Prostate gland (tissue), 2 donors: Measurements from ENCODE around the gene DOCK4. TPM values are rescaled to one million over a fixed set of nuclear protein-coding genes. Genes with fewer than 3 reads are reported as not detected.

Experiments used
- DNase-seq: peaks from one replicate; pipeline ENCODE4 v3.0.0-alpha.2; 2019; ENCODE audit warnings: low spot score
- H3K27ac ChIP-seq, 2 donors: fragments of 200-600 bp; sonication (generic); 2 replicates each; pipeline ENCODE4 v1.5.1; 2017 to 2019
- H3K27me3 ChIP-seq: fragments of 200-600 bp; sonication (generic); replicated peaks from 2 replicates; pipeline ENCODE4 v1.5.1; 2019; ENCODE audit not compliant: insufficient read depth
- H3K36me3 ChIP-seq, 2 donors: fragments of 200-600 bp; sonication (generic); 1 replicate in 1 of 2; 2 replicates in 1 of 2; pipeline versions ENCODE4 v1.5.1 to v1.8.1; 2017 to 2019
- H3K4me1 ChIP-seq: fragments of 200-600 bp; sonication (generic); replicated peaks from 2 replicates; pipeline ENCODE4 v1.5.1; 2019
- H3K4me3 ChIP-seq, 2 donors: fragments of 200-600 bp; sonication (generic); 2 replicates each; pipeline ENCODE4 v1.5.1; 2017 to 2019
- H3K9me3 ChIP-seq: fragments of 200-600 bp; sonication (generic); 2 replicates; pipeline ENCODE4 v1.5.1; 2017
- POLR2A ChIP-seq: fragments of 450-650 bp; IDR thresholded peaks from one replicate; pipeline ENCODE4 v1.6.1; 2016; ENCODE audit warnings: antibody characterized with exemption, mild to moderate bottlenecking
- POLR2AphosphoS5 ChIP-seq: sonication (generic); formaldehyde crosslinking; IDR thresholded peaks from one replicate; pipeline ENCODE4 v1.6.1; 2017; ENCODE audit warnings: antibody characterized with exemption
- WGBS: methylation state at CpG from one replicate; pipeline ENCODE4 v1.1.5; 2018; 5-methylcytosine and 5-hydroxymethylcytosine counted together
- intact Hi-C: fragments of 100-400 bp; cut with DNase I; formaldehyde crosslinking; loops from one replicate; pipeline ENCODE4 v1.14.2; 2022
- total RNA-seq, 2 donors: library from RNA; depleted of rRNA; stranded (reverse); fragments of >200 nt; gene quantifications; one replicate each; pipeline ENCODE4 v1.1.0, GENCODE V29; 2016
- TF ChIP-seq, protein P1 (sequence below), 4 experiments: fragments of 200-600 bp in 2 of 4; fragments of 450-650 bp in 2 of 4; sonication (generic) in 2 of 4; IDR thresholded peaks; 1 replicate in 3 of 4; 2 replicates in 1 of 4; pipeline ENCODE4 v1.5.1; 2016 to 2019; ENCODE audit warnings: antibody characterized with exemption in 4 of 4, mild to moderate bottlenecking in 2 of 4, moderate library complexity in 2 of 4

Gene DOCK4
- 10 to 100 TPM; 21.8 to 37.4 TPM for total RNA-seq

GRCh38 chr7:112206238-112206990 is at the start of gene DOCK4, which contains the start of gene ZNF277:
DOCK4 (minus strand) TSS chr7:112206399; CDS start chr7:112206138, 261 bp downstream.
ZNF277 (plus strand) TSS chr7:112206695; CDS start chr7:112206717, 22 bp downstream.
- intact Hi-C loops = loop anchor here (5.0 to 10.0 kb wide), 6 partner anchors 58 to 452 kb away; partner anchors contain the start of gene IFRD1
- H3K9me3 ChIP-seq = no peaks in the 10 kb centered on the region
- H3K27me3 ChIP-seq = no peaks in the 10 kb centered on the region
- WGBS = 0% methylated on average over 27 of the region's 67 CpGs
- TF ChIP-seq POLR2A (peak; percentile 94), POLR2AphosphoS5 (peak; percentile 96)
- TF ChIP-seq, protein P1, sequence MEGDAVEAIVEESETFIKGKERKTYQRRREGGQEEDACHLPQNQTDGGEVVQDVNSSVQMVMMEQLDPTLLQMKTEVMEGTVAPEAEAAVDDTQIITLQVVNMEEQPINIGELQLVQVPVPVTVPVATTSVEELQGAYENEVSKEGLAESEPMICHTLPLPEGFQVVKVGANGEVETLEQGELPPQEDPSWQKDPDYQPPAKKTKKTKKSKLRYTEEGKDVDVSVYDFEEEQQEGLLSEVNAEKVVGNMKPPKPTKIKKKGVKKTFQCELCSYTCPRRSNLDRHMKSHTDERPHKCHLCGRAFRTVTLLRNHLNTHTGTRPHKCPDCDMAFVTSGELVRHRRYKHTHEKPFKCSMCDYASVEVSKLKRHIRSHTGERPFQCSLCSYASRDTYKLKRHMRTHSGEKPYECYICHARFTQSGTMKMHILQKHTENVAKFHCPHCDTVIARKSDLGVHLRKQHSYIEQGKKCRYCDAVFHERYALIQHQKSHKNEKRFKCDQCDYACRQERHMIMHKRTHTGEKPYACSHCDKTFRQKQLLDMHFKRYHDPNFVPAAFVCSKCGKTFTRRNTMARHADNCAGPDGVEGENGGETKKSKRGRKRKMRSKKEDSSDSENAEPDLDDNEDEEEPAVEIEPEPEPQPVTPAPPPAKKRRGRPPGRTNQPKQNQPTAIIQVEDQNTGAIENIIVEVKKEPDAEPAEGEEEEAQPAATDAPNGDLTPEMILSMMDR (IDR thresholded peaks at IDR 0.05) = peak in 1 of 4 experiments; percentile 10
- no peaks in the 10 kb centered on the region for H3K36me3 ChIP-seq
- H3K4me1 ChIP-seq = no peaks in the 10 kb centered on the region
- peak within 1 kb of the TSS; percentile 82 to 83 for H3K27ac ChIP-seq
- DNase-seq = peak; percentile 99
- peak within 1 kb of the TSS; percentile 81 to 90 for H3K4me3 ChIP-seq

DNA sequence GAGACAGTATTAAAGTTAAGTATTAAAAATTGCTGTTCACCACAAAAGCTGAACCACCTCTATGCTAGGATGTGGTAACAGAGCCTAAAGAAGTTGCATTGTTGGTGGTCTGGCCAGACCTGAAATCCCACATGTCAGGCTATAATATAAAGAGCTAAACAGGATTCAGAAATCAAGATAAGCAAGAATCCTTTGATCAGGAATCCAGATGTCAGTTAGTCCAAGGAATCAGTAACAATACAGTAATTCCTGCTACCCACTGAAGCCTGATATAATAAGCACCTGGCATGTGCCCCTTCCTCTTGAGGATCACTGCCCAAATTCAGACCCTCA is 49.2 kb upstream of the DOCK4 start:
- TF ChIP-seq, protein P1 (IDR thresholded peaks at IDR 0.05) = no peak
- TF ChIP-seq POLR2A (no peak), POLR2AphosphoS5 (no peak)
- no peaks in the 10 kb centered on the region for H3K36me3 ChIP-seq
- no peaks in the 10 kb centered on the region for H3K27me3 ChIP-seq
- H3K4me3 ChIP-seq = no peak overlapping the region
- H3K4me1 ChIP-seq = no peaks in the 10 kb centered on the region
- H3K27ac ChIP-seq = no peak overlapping the region
- intact Hi-C loops = no loop called here
- H3K9me3 ChIP-seq = no peaks in the 10 kb centered on the region
- no peak for DNase-seq

- no peaks in the 10 kb centered on the region for H3K36me3 ChIP-seq
- H3K4me3 ChIP-seq = no peak overlapping the region
- H3K27me3 ChIP-seq = no peaks in the 10 kb centered on the region
- no peaks in the 10 kb centered on the region for H3K9me3 ChIP-seq
- DNase-seq = no peak
- WGBS = 87% methylated on average over 6 of the region's 6 CpGs
- intact Hi-C loops = no loop called here
- no peak overlapping the region for H3K27ac ChIP-seq
- no peaks in the 10 kb centered on the region for H3K4me1 ChIP-seq
- TF ChIP-seq POLR2AphosphoS5 (no peak), POLR2A (no peak)
- TF ChIP-seq, protein P1 (IDR thresholded peaks at IDR 0.05) = no peak
These were observed 48.6 kb upstream of the DOCK4 start for GRCh38 chr7:112254709-112255387.

DNA sequence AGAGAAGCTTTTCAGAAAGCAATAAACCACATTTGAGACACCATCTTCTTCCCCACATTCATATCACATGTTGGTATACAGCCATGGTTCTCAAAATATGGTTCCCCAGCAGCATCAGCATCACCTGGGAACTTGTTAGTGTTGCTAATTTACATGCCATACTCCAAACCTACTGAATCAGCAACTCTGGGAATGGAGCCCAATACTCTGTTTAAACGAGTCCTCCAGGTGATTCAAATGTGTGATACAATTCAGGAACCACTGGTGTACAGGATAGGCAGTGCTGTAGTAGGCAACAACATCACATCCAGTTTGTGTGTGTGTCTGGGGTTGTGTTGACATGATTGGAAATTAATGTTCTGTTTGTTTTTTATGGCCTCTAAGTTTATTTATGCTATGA is 48.0 kb upstream of the DOCK4 start:
- Histone ChIP-seq H3K27ac (no peak overlapping the region), H3K36me3 (no peaks in the 10 kb centered on the region), H3K4me1 (no peaks in the 10 kb centered on the region), H3K9me3 (no peaks in the 10 kb centered on the region), H3K4me3 (no peak overlapping the region), H3K27me3 (no peaks in the 10 kb centered on the region)
- TF ChIP-seq, protein P1 (IDR thresholded peaks at IDR 0.05) = no peak
- no peak for TF ChIP-seq POLR2A
- no peak for TF ChIP-seq POLR2AphosphoS5
- intact Hi-C loops = no loop called here
- DNase-seq = no peak
- WGBS = 37% methylated on average over 1 of the region's 1 CpG
